GM12874 (cell line): ENCODE data around the gene ANLN.

Source experiments
- CTCF ChIP-seq: IDR thresholded peaks from 2 replicates; pipeline ENCODE4 v1.5.1; 2011; ENCODE audit warnings: low read depth, mild to moderate bottlenecking, control low read depth, low read length, moderate library complexity; ENCODE audit not compliant: insufficient read depth

Gene ANLN

GRCh38 chr7:36460811-36461429 is 71.3 kb downstream of the ANLN start:
- TF ChIP-seq CTCF: no peak

GRCh38 chr7:36462551-36463137 is 73.0 kb downstream of the ANLN start:
- no peak for TF ChIP-seq CTCF

- TF ChIP-seq CTCF: no peak
Observed at GRCh38 chr7:36464271-36464670, 74.6 kb downstream of the ANLN start.

GRCh38 chr7:36468370-36469101 is 78.9 kb downstream of the ANLN start:
- no peak for TF ChIP-seq CTCF

- no peak for TF ChIP-seq CTCF
Observed at GRCh38 chr7:36469236-36469635, 79.6 kb downstream of the ANLN start.

GRCh38 chr7:36472141-36472729 is 82.6 kb downstream of the ANLN start:
- TF ChIP-seq CTCF: no peak
